ENCODE data around the gene GAPDH.

- TF ChIP-seq EZH2 (IDR thresholded peaks at IDR 0.05; ENCODE audit: insufficient read depth, poor library complexity, severe bottlenecking): no peak
- no peak for TF ChIP-seq EZH2phosphoT487 (IDR thresholded peaks at IDR 0.05; ENCODE audit: insufficient read depth, low read depth)
Observed at GRCh38 chr12:6488240-6488639, 46.1 kb upstream of the GAPDH start.
